Activated naive CD4-positive, alpha-beta T cell treated with anti-CD3 and anti-CD28 coated beads, Interleukin-2, amount 50 U/mL, for 72 hours (primary cell): Measurements from ENCODE around the gene BLOC1S5. TPM values are rescaled to one million over a fixed set of nuclear protein-coding genes. Genes with fewer than 3 reads are reported as not detected.

Experiments used
- ATAC-seq, 2 donors: fragments of 150-1000 bp; cut with Tn5 transposase; 2 replicates each; pipeline ENCODE4 v1.10.0; 2021; ENCODE audit warnings: mild to moderate bottlenecking in 2 of 2, moderate library complexity in 2 of 2
- DNase-seq, 2 donors: peaks; one replicate each; pipeline ENCODE4 v3.0.0; 2021 to 2022; ENCODE audit warnings: low spot score in 2 of 2
- H3K27ac Mint-ChIP-seq, 2 donors: one replicate each; pipeline ENCODE4 v1.8.0; 2022; ENCODE audit warnings: mild to moderate bottlenecking in 2 of 2, mixed read lengths in 2 of 2
- H3K36me3 Mint-ChIP-seq, 2 donors: one replicate each; pipeline ENCODE4 v1.8.0; 2022; ENCODE audit warnings: mixed read lengths in 2 of 2
- H3K9me3 Mint-ChIP-seq, 2 donors: one replicate each; pipeline ENCODE4 v1.8.0; 2022; ENCODE audit warnings: mixed read lengths in 2 of 2
- total RNA-seq, 2 donors: library from RNA; stranded (reverse); gene quantifications; one replicate each; pipeline ENCODE4 v1.2.3, GENCODE V29; 2022

Gene BLOC1S5
- total RNA-seq, 2 donors from 2014 or later, result 25.8 to 26.1 TPM

GRCh38 chr6:8086755-8087306, 22.6 kb upstream of the BLOC1S5 start:
- Mint-ChIP-seq H3K36me3 (peaks cover 47 to 62% of the 10 kb centered on the region in 2 donors), H3K9me3 (peaks cover 0 to 10% of the 10 kb centered on the region in 2 donors), H3K27ac (peak overlapping the region in 1 of 2 donors; percentile 83)
- ATAC-seq, result peak in 1 of 2 donors; percentile 81
- DNase-seq, result no peak

- Mint-ChIP-seq H3K9me3 (peaks cover 0 to 10% of the 10 kb centered on the region in 2 donors), H3K36me3 (peaks cover 38 to 57% of the 10 kb centered on the region in 2 donors)
Measured at GRCh38 chr6:8085053-8085511, 20.9 kb upstream of the BLOC1S5 start.

GRCh38 chr6:8084586-8084985, 20.4 kb upstream of the BLOC1S5 start:
- H3K36me3 Mint-ChIP-seq, result peaks cover 37 to 59% of the 10 kb centered on the region in 2 donors
- no peak overlapping the region for H3K27ac Mint-ChIP-seq
- peaks cover 0 to 10% of the 10 kb centered on the region in 2 donors for H3K9me3 Mint-ChIP-seq
- ATAC-seq, result no peak
- DNase-seq, result no peak

More at GRCh38 chr6:8085053-8085511, 20.9 kb upstream of the BLOC1S5 start:
- no peak overlapping the region for H3K27ac Mint-ChIP-seq
- ATAC-seq (peak in 1 of 2 donors; percentile 59), DNase-seq (no peak)

GRCh38 chr6:8082954-8083858, 19.0 kb upstream of the BLOC1S5 start:
- DNase-seq (no peak), ATAC-seq (peak; percentile 44 to 76)
- Mint-ChIP-seq H3K9me3 (peaks cover 0 to 4% of the 10 kb centered on the region in 2 donors), H3K36me3 (peaks cover 24 to 50% of the 10 kb centered on the region in 2 donors), H3K27ac (peak overlapping the region; percentile 20 to 67)

GRCh38 chr6:8082572-8082953, 18.4 kb upstream of the BLOC1S5 start:
- DNase-seq, result no peak
- no peak for ATAC-seq
- H3K27ac Mint-ChIP-seq, result peak overlapping the region in 1 of 2 donors; percentile 20
- peaks cover 24 to 50% of the 10 kb centered on the region in 2 donors for H3K36me3 Mint-ChIP-seq
- no peaks in the 10 kb centered on the region for H3K9me3 Mint-ChIP-seq

GRCh38 chr6:8080362-8081151, 16.4 kb upstream of the BLOC1S5 start:
- H3K36me3 Mint-ChIP-seq, result peaks cover 16 to 42% of the 10 kb centered on the region in 2 donors
- no peaks in the 10 kb centered on the region for H3K9me3 Mint-ChIP-seq
- ATAC-seq (no peak), DNase-seq (no peak)
- H3K27ac Mint-ChIP-seq, result no peak overlapping the region

GRCh38 chr6:8079126-8079525, 14.9 kb upstream of the BLOC1S5 start:
- no peaks in the 10 kb centered on the region for H3K9me3 Mint-ChIP-seq
- H3K27ac Mint-ChIP-seq, result no peak overlapping the region
- H3K36me3 Mint-ChIP-seq, result peaks cover 16 to 46% of the 10 kb centered on the region in 2 donors
- DNase-seq, result no peak
- ATAC-seq, result no peak

- peak overlapping the region in 1 of 2 donors; percentile 58 for H3K27ac Mint-ChIP-seq
- peaks cover 16 to 45% of the 10 kb centered on the region in 2 donors for H3K36me3 Mint-ChIP-seq
- no peaks in the 10 kb centered on the region for H3K9me3 Mint-ChIP-seq
- ATAC-seq (no peak), DNase-seq (no peak)
Measured at GRCh38 chr6:8077991-8078390, 13.8 kb upstream of the BLOC1S5 start.

GRCh38 chr6:8075704-8076103, 11.5 kb upstream of the BLOC1S5 start:
- Mint-ChIP-seq H3K27ac (no peak overlapping the region), H3K9me3 (no peaks in the 10 kb centered on the region), H3K36me3 (peaks cover 16 to 33% of the 10 kb centered on the region in 2 donors)
- ATAC-seq, result no peak
- no peak for DNase-seq

GRCh38 chr6:8075185-8075584, 11.0 kb upstream of the BLOC1S5 start:
- no peaks in the 10 kb centered on the region for H3K9me3 Mint-ChIP-seq
- no peak overlapping the region for H3K27ac Mint-ChIP-seq
- no peak for ATAC-seq
- H3K36me3 Mint-ChIP-seq, result peaks cover 11 to 28% of the 10 kb centered on the region in 2 donors
- no peak for DNase-seq

GRCh38 chr6:8074213-8074612, 10.0 kb upstream of the BLOC1S5 start:
- Mint-ChIP-seq H3K36me3 (peaks cover 10 to 22% of the 10 kb centered on the region in 2 donors), H3K9me3 (no peaks in the 10 kb centered on the region), H3K27ac (no peak overlapping the region)
- no peak for ATAC-seq
- no peak for DNase-seq

- H3K36me3 Mint-ChIP-seq, result peaks cover 10 to 22% of the 10 kb centered on the region in 2 donors
- no peaks in the 10 kb centered on the region for H3K9me3 Mint-ChIP-seq
- DNase-seq (no peak), ATAC-seq (no peak)
- no peak overlapping the region for H3K27ac Mint-ChIP-seq
Measured at GRCh38 chr6:8073758-8074157, 9.6 kb upstream of the BLOC1S5 start.

- H3K27ac Mint-ChIP-seq, result no peak overlapping the region
- H3K36me3 Mint-ChIP-seq, result peaks cover 0 to 5% of the 10 kb centered on the region in 2 donors
- no peaks in the 10 kb centered on the region for H3K9me3 Mint-ChIP-seq
- ATAC-seq (no peak), DNase-seq (no peak)
Measured at GRCh38 chr6:8070718-8071117, 6.5 kb upstream of the BLOC1S5 start.

GRCh38 chr6:8069631-8070284, 5.6 kb upstream of the BLOC1S5 start:
- Mint-ChIP-seq H3K36me3 (peaks cover 0 to 3% of the 10 kb centered on the region in 2 donors), H3K27ac (no peak overlapping the region), H3K9me3 (no peaks in the 10 kb centered on the region)
- no peak for ATAC-seq
- DNase-seq, result no peak

- Mint-ChIP-seq H3K27ac (no peak overlapping the region), H3K9me3 (no peaks in the 10 kb centered on the region), H3K36me3 (no peaks in the 10 kb centered on the region)
- ATAC-seq (no peak), DNase-seq (no peak)
Measured at GRCh38 chr6:8069151-8069550, 5.0 kb upstream of the BLOC1S5 start.

GRCh38 chr6:8066108-8066507, 1.9 kb upstream of the BLOC1S5 start:
- ATAC-seq (no peak), DNase-seq (no peak)
- Mint-ChIP-seq H3K36me3 (no peaks in the 10 kb centered on the region), H3K9me3 (no peaks in the 10 kb centered on the region), H3K27ac (peak overlapping the region in 1 of 2 donors; percentile 92)
